ENCODE data around the gene CACFD1.

Gene CACFD1

GRCh38 chr9:133502112-133502511, 42.3 kb downstream of the CACFD1 start:
- DNase-seq (ENCODE audit: low read depth): no peak

- no peak for DNase-seq (ENCODE audit: low read depth)
Measured at GRCh38 chr9:133505186-133505830, 45.5 kb downstream of the CACFD1 start.

GRCh38 chr9:133505901-133506652, 46.3 kb downstream of the CACFD1 start:
- no peak for DNase-seq (ENCODE audit: low read depth)

- no peak for DNase-seq (ENCODE audit: low read depth)
Measured at GRCh38 chr9:133506653-133507038, 46.9 kb downstream of the CACFD1 start.

- no peak for DNase-seq (ENCODE audit: low read depth)
Measured at GRCh38 chr9:133507246-133507965, 47.6 kb downstream of the CACFD1 start.

GRCh38 chr9:133508046-133508445, 48.3 kb downstream of the CACFD1 start:
- DNase-seq (ENCODE audit: low read depth): no peak

GRCh38 chr9:133509179-133510083, 49.7 kb downstream of the CACFD1 start:
- no peak for DNase-seq (ENCODE audit: low read depth)

GRCh38 chr9:133510926-133511505, 51.2 kb downstream of the CACFD1 start:
- no peak for DNase-seq (ENCODE audit: low read depth)

- no peak for DNase-seq (ENCODE audit: low read depth)
Measured at GRCh38 chr9:133511607-133512006, 51.8 kb downstream of the CACFD1 start.

GRCh38 chr9:133512253-133513213, 52.8 kb downstream of the CACFD1 start:
- no peak for DNase-seq (ENCODE audit: low read depth)

GRCh38 chr9:133513214-133514100, 53.7 kb downstream of the CACFD1 start:
- no peak for DNase-seq (ENCODE audit: low read depth)

- no peak for DNase-seq (ENCODE audit: low read depth)
Measured at GRCh38 chr9:133514460-133515239, 54.9 kb downstream of the CACFD1 start.

GRCh38 chr9:133515240-133515610, 55.4 kb downstream of the CACFD1 start:
- DNase-seq (ENCODE audit: low read depth): no peak

- DNase-seq (ENCODE audit: low read depth): no peak
Measured at GRCh38 chr9:133515615-133516255, 56.0 kb downstream of the CACFD1 start.

- DNase-seq (ENCODE audit: low read depth): no peak
Measured at GRCh38 chr9:133516256-133516960, 56.6 kb downstream of the CACFD1 start.

- DNase-seq (ENCODE audit: low read depth): no peak
Measured at GRCh38 chr9:133516961-133517350, 57.2 kb downstream of the CACFD1 start.

- DNase-seq (ENCODE audit: low read depth): no peak
Measured at GRCh38 chr9:133517711-133518110, 57.9 kb downstream of the CACFD1 start.
